ENCODE results near the gene UGDH.
"Not testable (repeated sequence)": the region's sequence is repeated elsewhere in the genome, so short reads cannot be mapped to it uniquely, and the experiment has no call there.

The UGDH gene

DNA sequence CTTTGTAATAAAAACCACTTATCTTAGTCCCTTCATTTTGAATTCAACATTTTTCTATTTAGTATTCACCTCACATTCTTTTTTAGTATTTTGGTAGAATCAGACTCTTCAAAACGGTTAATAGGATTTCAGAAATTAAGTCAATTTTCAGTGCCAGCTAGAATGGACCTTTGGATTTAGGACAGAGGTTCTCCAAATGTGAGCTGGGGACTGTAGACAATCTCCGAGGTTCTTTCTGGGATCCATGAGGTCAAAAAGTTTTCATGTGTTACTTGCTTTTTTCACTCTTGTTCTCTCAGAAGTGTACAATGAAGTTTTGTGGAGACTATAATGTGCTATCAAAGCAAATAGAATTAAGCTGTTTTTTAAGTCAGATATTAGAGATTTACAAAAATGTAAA lies 2.3 kb upstream of the UGDH start:
- DNase-seq (ENCODE audit: low read depth in 2 of 2) = no peak

DNA sequence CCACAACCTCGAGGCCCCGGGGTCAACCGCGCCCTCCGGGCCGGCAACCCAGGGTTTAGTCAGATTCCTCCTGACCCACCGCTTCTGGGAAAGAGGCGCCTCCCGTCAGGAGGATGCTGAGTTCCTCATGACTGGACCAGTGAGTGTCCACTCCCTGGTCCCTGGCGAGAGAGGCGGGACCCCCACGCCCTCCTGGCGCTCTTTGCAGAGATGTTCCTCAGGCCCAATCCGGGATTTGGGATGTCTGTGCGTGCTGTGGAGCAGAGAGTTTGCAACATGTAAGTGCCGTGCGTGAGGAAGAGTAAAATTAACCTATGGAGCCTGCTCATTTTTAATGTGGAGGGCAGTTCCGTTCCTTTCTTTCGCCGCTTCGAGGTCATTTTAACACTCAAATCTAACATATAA lies 824 bp upstream of the UGDH start:
- no peak for DNase-seq (ENCODE audit: low read depth in 2 of 2)

DNA sequence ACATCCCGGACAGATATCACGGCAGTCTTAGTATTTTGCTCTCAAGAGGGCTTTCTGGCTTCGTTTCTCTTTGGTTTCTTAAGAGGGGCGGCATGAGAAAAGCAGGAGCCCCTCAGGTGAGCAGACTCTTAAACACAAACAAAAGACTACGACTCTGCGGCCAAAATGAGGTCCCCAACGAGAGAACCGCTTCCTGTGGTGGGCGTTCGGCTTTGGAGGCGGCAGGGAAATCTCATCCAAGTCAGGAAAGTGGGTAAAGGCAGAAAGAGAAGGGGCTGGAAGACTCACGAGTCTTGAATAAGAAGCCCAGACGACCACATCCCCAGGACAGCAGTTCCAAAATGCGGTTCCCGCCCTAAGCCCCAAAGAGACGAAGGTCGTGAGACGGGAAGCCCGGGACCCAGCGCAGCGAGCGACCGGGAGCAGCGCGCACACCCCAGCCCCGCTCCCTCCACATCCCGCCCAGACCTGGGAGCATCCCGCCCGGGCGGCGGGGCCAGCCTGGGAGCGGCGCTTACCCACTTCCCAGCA lies 409 bp downstream of the UGDH start:
- no peak for DNase-seq (ENCODE audit: low read depth in 2 of 2)

DNA sequence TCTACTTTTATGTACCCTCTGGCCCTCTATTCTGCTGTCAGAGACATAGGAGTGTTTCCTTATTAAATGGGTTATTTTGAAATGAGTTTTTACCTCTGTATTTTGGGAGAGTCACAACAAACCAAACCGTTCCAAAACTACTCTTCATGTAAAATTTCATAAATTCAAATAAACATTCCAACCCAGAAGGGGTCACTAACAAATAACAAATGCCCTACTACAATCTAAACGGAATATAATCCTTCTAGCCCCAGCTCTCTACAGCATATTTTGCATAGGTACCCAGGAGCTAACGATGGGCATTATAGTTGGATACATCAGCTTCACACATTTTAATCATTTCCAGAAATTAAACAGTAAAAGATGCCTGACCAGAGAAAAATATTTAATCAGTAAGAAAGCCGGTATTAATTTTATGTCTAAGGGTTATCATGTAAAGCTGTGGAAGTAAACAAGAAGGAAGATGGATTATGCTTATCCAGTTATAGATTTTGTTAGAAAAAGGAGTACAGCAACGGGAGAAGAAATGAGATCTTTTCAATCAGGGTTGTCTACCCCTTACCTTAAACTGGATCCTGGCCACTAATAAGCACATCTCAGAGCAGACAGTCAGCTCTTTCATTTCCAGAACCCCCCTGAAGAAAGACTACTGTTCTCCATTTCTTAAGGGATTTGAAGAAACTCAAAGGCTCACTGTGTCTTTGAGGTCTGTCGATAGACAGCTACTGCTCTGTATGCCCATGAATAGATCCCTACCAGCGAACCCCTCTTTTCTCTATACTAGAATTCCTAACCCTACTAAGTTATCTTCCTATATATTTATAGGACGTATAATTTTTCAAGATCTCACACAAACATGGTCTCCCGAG lies 1.2 kb downstream of the UGDH start:
- no peak for DNase-seq (ENCODE audit: low read depth in 2 of 2)

DNA sequence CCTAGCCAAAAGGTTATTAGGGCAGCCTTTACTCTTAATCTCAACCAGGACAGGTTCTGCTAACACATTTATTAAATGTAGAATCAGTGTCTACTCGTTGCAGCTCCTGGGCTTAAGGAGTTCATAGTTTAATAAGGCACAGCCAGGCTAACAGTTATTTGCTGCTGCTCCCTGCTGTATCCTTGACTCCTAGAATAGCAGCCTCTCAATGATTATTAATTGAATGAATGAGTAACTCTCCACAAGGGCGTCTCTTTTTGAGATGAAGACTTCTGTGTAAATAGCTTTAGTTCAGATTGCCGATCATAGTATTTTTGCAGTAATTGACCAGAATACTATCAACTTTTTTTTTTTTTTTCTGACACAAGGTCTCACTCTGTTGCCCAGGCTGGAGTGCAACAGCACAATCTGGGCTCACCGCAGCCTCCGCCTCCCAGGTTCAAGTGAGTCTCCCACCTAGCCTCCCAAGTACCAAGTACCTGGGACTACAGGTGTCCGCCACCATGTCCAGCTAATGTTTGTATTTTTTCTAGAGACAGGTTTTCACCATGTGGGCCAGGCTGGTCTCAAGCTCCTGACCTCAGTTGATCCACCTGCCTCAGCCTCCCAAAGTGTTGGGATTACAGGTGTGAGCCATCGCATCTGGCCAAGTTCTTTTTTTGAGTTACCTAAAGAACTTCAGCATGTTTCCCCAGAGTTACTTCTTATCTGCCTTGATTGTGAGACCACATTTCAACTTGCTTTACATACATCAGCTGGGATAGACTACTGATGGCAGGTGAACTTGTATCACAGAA lies 2.9 kb downstream of the UGDH start:
- no peak for DNase-seq (ENCODE audit: low read depth in 2 of 2)

DNA sequence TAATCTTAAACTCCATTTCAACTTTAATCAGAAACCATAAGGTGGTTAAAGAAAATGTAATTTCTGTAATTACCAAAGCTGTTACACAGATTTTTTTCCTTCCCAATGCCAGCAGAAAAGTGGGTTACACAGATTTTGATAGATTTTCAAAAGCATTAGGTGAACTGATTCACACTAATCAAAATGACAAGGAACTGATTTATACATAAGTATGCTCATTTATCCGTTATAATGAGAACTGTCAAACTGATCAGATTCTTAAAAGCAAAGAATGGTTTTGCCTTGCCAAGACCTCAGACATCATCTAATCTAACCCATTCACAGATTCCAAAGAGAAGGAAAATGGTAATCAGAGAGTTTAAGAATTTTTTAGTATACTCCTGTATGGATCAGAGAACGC lies 5.2 kb downstream of the UGDH start:
- DNase-seq (ENCODE audit: low read depth in 2 of 2) = no peak

DNA sequence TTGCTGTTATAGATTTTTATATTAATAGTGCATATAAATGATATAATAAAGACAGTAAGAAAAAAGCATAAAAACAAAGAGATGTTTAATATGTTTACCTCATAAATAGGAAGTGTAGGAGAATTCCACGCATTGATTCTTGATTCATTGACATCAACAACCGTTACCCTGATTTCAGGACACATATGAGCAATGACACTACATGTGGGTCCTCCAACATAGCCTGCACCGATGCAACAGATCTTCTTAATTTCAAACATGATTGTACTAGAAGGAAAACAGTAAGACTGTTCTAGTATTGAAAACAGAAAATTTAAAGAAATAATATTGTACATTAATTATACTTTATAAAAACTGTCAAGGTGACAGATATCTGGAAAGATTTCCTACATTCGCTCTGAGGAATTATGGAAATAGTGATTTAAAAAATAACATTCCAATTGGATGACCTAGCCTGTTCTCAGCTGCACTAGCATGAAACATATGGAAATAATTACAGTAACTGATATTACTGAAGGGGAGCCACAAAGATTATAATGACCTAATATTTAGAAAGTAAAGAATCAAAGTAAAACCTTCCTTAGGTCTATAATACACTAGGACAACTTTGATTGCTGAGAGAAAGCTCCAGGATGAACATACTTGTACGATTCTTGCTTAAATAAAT lies 5.9 kb downstream of the UGDH start:
- DNase-seq (ENCODE audit: low read depth in 2 of 2) = no peak

DNA sequence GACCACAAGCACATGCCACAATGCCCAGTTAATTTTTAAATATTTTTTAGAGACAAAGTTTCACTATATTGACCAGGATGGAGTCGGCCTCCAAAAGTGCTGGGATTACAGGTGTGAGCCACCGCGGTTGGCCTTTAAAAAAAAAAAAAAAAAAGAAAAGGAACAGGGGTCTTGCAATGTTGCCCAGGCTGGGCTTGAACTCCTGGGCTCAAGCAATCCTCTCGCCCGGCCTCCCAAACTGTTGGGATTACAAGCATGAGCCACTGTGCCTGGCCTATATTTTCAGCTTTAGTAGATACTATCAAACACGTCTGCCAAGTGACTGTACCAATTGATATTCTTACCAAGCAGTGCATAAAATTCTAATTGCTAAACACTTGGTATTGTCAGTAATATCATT lies 8.8 kb downstream of the UGDH start:
- no peak for DNase-seq (ENCODE audit: low read depth in 2 of 2)

DNA sequence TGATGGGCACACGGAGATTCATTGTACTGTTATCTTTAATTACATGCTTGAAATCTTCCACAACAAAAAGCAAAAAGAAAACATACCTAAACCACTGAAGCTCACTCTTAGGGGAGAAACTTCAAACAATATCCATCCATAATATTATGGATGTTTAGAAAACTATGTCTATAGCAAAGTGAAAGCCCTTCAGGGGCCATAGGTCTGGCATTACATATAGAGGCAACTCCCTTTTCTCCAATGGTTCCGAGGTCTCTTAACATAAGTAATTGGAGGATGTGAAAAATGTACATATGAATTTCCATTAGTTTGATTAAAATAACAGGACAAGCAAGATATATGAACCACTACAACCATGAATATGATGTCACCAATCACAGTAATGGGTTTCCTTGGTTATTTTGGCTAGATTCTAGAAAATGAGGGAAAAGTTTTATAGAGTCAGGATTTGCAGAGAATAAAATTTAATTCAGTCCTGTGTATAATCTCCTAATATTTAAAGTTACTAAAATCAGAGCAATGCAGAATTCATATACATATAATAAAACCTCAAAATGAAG lies 10.8 kb downstream of the UGDH start:
- DNase-seq (ENCODE audit: low read depth in 2 of 2) = no peak

DNA sequence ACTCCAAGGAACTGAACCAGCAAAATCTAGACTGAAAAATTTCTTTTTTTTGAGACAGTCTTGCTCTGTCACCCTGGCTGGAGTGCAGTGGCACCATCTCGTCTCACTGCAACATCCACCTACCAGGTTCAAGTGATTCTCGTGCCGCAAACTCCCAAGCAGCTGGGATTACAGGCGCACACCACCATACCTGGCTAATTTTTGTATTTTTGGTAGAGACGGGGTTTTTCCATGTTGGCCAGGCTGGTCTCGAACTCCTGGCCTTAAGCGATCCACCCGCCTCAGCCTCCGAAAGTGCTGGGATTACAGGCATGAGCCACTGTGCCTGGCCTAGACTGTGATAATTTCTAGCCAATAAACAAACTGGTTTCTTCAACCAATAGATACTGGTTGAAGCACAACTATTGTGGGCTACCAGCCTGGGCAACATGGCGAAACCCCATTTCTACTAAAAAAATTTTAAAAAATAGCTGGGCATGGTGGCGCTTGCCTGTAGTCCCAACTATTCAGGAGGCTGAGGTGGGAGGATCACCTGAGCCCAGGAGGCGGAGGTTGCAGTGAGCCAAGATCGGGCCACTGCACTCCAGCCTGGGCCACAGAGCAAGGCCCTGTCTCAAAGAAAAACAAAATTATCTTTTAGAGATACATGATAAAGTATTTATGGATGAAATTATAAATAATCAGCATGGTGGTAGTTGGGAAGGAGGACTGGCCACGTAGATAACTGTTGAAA lies 11.4 kb downstream of the UGDH start:
- DNase-seq (ENCODE audit: low read depth in 2 of 2) = not testable (repeated sequence)

DNA sequence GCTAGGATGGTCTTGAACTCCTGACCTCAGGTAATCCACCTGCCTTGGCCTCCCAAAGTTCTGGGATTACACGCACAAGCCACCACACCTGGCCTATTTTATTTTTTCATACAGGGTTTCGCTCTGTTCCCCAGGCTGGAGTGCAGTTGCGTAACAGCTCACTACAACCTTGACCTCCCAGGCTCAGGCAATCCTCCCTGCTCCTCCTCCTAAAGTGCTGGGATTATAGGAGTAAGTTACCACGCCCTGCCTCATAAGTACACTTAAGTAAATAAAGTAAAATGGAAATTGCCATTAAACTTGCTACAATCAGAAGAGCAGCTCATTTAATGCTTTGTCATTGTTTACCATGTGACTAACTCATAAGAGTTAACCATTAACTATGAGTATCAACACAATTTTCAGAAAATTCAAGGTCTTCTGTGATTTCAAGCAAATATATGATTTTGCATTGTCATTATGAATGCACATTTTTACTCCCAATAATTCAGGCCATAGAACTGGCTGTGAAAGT lies 12.3 kb downstream of the UGDH start:
- DNase-seq (ENCODE audit: low read depth in 2 of 2) = no peak

DNA sequence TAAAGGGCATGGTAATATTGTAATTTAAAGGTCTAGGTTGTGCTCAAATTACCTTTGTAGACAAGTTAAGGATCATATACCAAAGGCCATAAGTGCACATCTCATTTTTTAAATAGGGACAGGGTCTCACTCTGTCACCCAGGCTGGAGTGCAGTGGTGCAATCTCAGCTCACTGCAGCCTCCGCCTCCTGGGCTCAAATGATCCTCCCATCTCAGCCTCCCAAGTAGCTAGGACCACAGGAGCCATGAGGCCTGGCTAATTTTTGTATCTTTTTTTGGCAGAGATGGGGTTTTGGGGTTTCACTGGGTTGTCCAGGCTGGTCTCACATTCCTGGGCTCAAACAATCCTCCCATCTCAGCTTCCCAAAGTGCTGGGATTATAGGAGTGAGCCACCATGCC lies 13.0 kb downstream of the UGDH start:
- not testable (repeated sequence) for DNase-seq (ENCODE audit: low read depth in 2 of 2)

DNA sequence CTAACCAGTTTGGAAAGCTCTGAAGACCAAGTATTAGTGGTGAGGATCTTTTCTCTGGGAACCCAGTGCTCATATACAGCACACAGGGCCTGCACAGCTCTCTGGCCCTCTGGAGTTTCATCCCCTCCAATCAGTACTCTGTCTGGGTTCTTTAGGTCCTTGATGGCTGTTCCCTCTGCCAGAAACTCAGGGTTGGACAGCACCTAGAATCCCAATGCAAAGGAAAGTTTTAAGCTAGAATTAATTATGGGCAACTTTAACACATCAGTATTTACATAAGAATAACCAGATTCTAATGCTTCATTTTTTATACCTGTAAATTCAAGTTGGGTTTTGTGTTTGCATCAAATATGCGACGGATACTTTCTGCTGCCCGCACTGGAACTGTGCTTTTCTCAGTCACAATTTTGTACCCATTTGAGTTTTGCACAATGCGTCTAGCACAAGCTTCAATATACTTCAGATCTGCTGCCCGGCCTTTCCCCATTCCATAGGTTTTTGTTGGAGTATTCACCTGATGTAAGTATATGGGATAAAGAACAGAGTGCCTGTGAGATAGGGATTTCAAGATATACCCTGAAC lies 16.8 kb downstream of the UGDH start:
- no peak for DNase-seq (ENCODE audit: low read depth in 2 of 2)

DNA sequence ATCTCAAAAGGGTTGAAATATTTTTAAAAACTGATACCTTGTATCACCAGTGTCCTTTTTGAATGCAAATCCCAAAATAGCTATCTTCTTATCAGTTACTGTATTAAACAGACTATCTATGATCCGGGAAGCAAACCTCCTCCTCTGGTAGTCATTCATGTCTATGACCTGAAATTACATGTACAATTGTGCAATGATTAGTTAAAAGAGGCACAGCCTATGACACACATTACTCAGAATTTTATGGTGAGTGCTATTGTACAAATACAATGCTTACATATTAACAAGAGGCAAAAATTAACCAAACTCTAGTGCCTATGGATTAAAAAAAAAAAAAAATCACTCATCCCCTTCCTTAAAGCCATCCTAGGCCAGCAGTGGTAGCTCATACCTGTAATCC lies 21.7 kb downstream of the UGDH start:
- no peak for DNase-seq (ENCODE audit: low read depth in 2 of 2)

DNA sequence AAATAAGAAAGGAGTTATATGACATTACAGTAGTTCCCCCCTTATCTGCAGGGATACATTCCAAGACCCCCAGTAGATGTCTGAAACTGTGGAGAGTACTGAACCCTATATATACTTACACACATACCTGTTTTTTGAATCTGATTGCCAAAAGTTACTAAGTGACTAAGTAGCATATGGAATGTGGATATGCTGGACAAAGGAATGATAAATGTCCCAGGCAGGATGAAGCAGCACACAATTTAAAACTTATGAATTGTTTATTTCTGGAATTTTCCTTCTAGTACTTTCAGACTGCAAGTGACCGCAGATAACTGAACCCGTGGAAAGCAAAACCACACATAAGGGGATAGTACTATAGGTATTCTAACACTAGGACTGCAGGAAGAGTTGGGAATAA lies 22.7 kb downstream of the UGDH start:
- no peak for DNase-seq (ENCODE audit: low read depth in 2 of 2)

DNA sequence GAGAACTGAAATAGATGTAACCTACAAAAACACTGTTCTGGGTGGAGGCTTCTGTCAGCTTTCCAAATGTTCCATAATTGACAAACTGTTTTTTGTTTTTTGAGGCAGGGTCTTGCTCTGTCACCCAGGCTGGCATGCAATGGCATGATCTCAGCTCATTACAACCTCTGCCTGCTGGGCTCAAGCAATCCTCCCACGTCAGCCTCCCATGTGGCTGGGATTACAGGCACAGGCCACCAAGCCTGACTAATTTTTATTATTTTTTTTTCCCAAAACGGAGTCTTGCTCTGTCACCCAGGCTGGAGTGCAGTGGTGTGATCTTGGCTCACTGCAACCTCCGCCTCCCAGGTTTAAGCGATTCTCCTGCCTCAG lies 24.6 kb downstream of the UGDH start:
- DNase-seq (ENCODE audit: low read depth in 2 of 2) = not testable (repeated sequence)

DNA sequence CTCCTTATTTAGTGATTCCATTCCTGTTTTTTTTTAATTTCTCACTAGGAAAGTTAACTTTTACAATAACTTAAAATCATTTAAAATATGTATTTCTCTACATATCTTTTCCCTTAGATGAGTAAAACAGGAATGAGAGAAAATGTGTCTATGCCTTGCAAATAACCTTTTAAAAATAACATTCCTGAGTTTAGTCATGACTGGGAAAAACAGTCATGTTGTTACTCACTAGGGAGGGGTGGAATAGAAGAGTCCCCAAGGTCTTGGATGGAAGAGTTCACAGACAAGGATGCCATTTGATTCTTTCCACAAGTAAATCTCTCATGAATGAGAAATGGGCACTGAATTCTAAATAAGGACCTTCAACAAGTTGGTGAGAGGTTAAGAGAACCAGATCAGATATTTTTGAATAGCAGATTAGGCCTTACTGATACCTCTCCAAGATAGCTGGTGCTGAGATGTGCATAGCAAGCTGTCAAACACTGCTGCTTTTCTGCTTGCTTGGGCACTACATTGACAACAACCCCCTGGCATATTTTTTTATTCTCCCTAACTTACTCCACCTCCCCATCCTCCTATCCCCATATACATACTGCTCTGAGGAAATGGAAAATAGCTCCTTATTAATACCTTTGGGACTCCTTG lies 25.1 kb downstream of the UGDH start:
- no peak for DNase-seq (ENCODE audit: low read depth in 2 of 2)

DNA sequence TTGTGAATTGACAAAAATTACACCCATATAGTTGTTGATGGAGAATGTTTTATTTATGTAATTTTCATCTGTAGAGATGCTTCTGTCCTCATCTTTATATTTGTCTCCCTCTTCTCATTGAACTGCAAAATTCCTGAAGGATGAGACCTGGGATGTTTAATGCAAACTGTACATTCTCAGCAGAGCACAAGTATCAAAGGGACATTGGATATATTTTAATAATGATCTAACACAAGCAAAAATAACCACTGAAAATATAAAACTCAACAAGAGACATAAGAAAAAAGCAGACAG lies 28.6 kb downstream of the UGDH start:
- DNase-seq (ENCODE audit: low read depth in 2 of 2) = no peak

DNA sequence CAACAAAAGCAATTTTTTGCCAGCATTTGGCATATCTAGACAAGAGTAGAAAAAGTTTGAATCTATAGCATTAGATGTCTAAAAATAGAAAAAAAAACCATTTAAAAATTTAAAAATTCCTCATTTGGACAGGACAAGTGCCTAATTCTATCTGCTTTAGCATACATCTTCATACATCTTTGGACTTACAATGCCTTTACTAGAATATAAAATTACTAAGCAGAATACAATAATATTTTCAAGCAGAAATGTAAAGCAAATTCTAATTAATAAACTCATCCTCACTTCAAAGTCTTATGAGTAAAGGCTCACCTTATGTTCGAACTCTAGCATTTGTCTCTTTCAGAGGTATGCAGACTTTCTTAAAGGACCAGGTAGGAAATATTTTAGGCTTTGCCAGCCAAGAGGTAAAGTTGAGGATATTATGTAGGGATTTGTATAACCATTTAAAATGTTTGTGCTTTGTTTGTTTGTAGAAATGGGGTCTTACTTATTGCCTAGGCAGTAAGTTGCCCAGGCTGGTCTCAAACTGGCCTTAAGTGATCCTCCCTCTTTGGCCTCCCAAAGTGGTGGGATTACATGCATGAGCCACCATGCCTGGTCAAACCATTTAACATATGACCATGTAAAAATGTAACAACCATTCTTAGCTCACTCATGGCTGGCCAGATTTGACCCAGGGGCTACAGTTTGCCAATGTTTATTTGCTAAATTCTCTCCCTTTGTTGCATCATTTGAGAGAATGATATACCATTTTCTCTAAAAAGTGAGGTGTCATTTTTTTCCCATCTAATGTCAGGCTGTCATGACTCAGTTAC lies 29.1 kb downstream of the UGDH start:
- no peak for DNase-seq (ENCODE audit: low read depth in 2 of 2)

Data from stimulated activated CD8-positive, alpha-beta memory T cell treated with anti-CD3 and anti-CD28 coated beads, Interleukin-2, amount 100 ng/mL, for 1 hour (primary cell).